ENCODE results near the gene PLEKHA8.

The PLEKHA8 gene

GRCh38 chr7:29987811-29988317 lies 40.3 kb upstream of the PLEKHA8 start:
- no peak overlapping the region for H2AFZ ChIP-seq (ENCODE audit: low read length)
- no peak for TF ChIP-seq EZH2phosphoT487 (IDR thresholded peaks at IDR 0.05; ENCODE audit: low read length)
- TF ChIP-seq EZH2 (optimal IDR thresholded peaks at IDR 0.05; ENCODE audit: low read depth, low read length), result no peak
- no peak for TF ChIP-seq CTCF (IDR thresholded peaks at IDR 0.05; ENCODE audit: low read length)
- H3K9me3 ChIP-seq (replicated peaks; ENCODE audit: insufficient read depth, low read length), result no peaks in the 10 kb centered on the region
- no peaks in the 10 kb centered on the region for H3K4me1 ChIP-seq (ENCODE audit: low read length)
- no peak overlapping the region for H3K4me2 ChIP-seq (ENCODE audit: low read depth, low read length)
- no peaks in the 10 kb centered on the region for H3K36me3 ChIP-seq (replicated peaks; ENCODE audit: insufficient read depth, low read length)
- DNase-seq, result no peak
- H3F3A ChIP-seq (ENCODE audit: insufficient read depth, low read length), result no peaks in the 10 kb centered on the region
- H3K4me3 ChIP-seq (ENCODE audit: low read length), result no peak overlapping the region
- no peaks in the 10 kb centered on the region for H4K20me1 ChIP-seq (ENCODE audit: insufficient read depth, low read length)
- H3K9me2 ChIP-seq (replicated peaks; ENCODE audit: insufficient read depth, low read length), result no peaks in the 10 kb centered on the region
- no peak overlapping the region for H3K9ac ChIP-seq (ENCODE audit: low read length)
- no peak overlapping the region for H3K27ac ChIP-seq (ENCODE audit: low read length)
- no peaks in the 10 kb centered on the region for H3K79me2 ChIP-seq (ENCODE audit: low read length)
- H3K27me3 ChIP-seq (replicated peaks; ENCODE audit: insufficient read depth, low read length), result peaks cover 5% of the 10 kb centered on the region; the same call in 1 of the 2 replicates

DNA sequence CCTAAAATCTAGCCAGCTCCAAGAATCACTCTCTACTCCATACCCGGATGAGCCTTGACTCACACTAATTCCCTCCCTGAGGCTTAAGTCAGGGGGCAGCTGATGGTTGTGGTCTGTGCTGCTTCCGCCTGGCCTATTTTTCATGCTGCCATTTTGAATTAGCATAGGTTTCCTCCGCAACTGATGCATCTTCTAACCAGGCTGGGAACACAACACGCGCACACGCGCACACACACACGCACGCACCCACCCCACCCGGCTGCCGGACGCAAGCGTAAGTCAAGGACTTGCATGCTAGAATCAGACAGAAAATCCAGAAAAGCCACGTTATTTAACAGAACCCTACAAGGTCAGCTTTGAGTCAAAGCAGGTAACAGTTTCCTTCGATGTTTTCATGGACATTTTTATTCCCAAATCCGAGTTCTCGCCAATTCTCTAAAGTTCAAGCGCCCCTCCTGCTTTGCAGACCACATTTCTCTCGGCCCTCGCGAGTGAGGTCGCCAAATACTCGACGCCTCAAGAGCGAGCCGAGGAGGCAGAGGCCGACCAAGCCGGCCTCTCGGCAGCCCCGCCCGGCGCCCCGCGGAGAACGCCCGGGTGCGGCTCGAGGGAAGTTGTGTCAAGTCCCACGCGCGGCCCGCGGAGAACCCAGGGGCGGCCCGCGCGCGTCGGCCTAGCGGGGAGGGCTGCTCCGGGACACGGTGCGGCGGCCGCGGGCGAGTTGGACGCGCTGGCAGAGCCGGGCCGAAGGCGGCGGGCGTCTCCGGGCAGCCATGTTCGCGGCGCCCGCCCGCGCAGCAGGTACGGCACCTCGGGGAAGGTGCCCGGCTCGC lies 39.6 kb upstream of the PLEKHA8 start:
- H3K4me1 ChIP-seq (ENCODE audit: low read length), result no peaks in the 10 kb centered on the region
- H3K9ac ChIP-seq (ENCODE audit: low read length), result peak overlapping the region; percentile 50; the same call in 1 of the 2 replicates
- no peaks in the 10 kb centered on the region for H3F3A ChIP-seq (ENCODE audit: insufficient read depth, low read length)
- H3K27ac ChIP-seq (ENCODE audit: low read length), result no peak overlapping the region
- H3K9me2 ChIP-seq (replicated peaks; ENCODE audit: insufficient read depth, low read length), result no peaks in the 10 kb centered on the region
- peak overlapping the region; percentile 90 for H3K4me2 ChIP-seq (ENCODE audit: low read depth, low read length)
- TF ChIP-seq EZH2 (optimal IDR thresholded peaks at IDR 0.05; ENCODE audit: low read depth, low read length), result no peak
- TF ChIP-seq CTCF (IDR thresholded peaks at IDR 0.05; ENCODE audit: low read length), result no peak
- no peak for TF ChIP-seq EZH2phosphoT487 (IDR thresholded peaks at IDR 0.05; ENCODE audit: low read length)
- H4K20me1 ChIP-seq (ENCODE audit: insufficient read depth, low read length), result no peaks in the 10 kb centered on the region
- no peaks in the 10 kb centered on the region for H3K36me3 ChIP-seq (replicated peaks; ENCODE audit: insufficient read depth, low read length)
- H2AFZ ChIP-seq (ENCODE audit: low read length), result peak overlapping the region; percentile 98
- peaks cover 5% of the 10 kb centered on the region; the same call in 1 of the 2 replicates for H3K27me3 ChIP-seq (replicated peaks; ENCODE audit: insufficient read depth, low read length)
- no peaks in the 10 kb centered on the region for H3K9me3 ChIP-seq (replicated peaks; ENCODE audit: insufficient read depth, low read length)
- no peaks in the 10 kb centered on the region for H3K79me2 ChIP-seq (ENCODE audit: low read length)
- peak overlapping the region; percentile 75 for H3K4me3 ChIP-seq (ENCODE audit: low read length)
- DNase-seq, result peak; percentile 29

- H3K9me3 ChIP-seq (replicated peaks; ENCODE audit: insufficient read depth, low read length), result no peaks in the 10 kb centered on the region
- H3K9ac ChIP-seq (ENCODE audit: low read length), result peak within 1 kb of the TSS; percentile 50; the same call in 1 of the 2 replicates
Measured at GRCh38 chr7:29989257-29989995, 38.8 kb upstream of the PLEKHA8 start, which contains the start of gene SCRN1. Gene SCRN1, minus strand, starts transcription at chr7:29989801. Its CDS starts 20,734 bp downstream, at chr7:29969067.

More at GRCh38 chr7:29989257-29989995, 38.8 kb upstream of the PLEKHA8 start, which contains the start of gene SCRN1:
- TF ChIP-seq CTCF (IDR thresholded peaks at IDR 0.05; ENCODE audit: low read length), result no peak
- TF ChIP-seq EZH2 (optimal IDR thresholded peaks at IDR 0.05; ENCODE audit: low read depth, low read length), result no peak
- TF ChIP-seq EZH2phosphoT487 (IDR thresholded peaks at IDR 0.05; ENCODE audit: low read length), result no peak
- Histone ChIP-seq H3K4me2 (ENCODE audit: low read depth, low read length) (peak within 1 kb of the TSS; percentile 90), H3K4me1 (ENCODE audit: low read length) (no peaks in the 10 kb centered on the region), H4K20me1 (ENCODE audit: insufficient read depth, low read length) (no peaks in the 10 kb centered on the region), H3K27ac (ENCODE audit: low read length) (no peak within 1 kb of the TSS), H2AFZ (ENCODE audit: low read length) (peak within 1 kb of the TSS; percentile 98), H3K36me3 (replicated peaks; ENCODE audit: insufficient read depth, low read length) (no peaks in the 10 kb centered on the region), H3F3A (ENCODE audit: insufficient read depth, low read length) (no peaks in the 10 kb centered on the region), H3K9me2 (replicated peaks; ENCODE audit: insufficient read depth, low read length) (no peaks in the 10 kb centered on the region), H3K27me3 (replicated peaks; ENCODE audit: insufficient read depth, low read length) (peaks cover 5% of the 10 kb centered on the region; the same call in 1 of the 2 replicates), H3K4me3 (ENCODE audit: low read length) (peak within 1 kb of the TSS; percentile 75), H3K79me2 (ENCODE audit: low read length) (no peaks in the 10 kb centered on the region)
- peak; percentile 19 for DNase-seq
